ENCODE data around the gene SLC13A3. TPM values are rescaled to one million over a fixed set of nuclear protein-coding genes. Genes with fewer than 3 reads are reported as not detected.
A peak's percentile ranks its signal among the peaks of the same experiment; 100 is the strongest.

The SLC13A3 gene
- total and polyA plus RNA-seq, 3 donors from 2014 or later: 3.2 to 9.1 (median 4.1) TPM

DNA sequence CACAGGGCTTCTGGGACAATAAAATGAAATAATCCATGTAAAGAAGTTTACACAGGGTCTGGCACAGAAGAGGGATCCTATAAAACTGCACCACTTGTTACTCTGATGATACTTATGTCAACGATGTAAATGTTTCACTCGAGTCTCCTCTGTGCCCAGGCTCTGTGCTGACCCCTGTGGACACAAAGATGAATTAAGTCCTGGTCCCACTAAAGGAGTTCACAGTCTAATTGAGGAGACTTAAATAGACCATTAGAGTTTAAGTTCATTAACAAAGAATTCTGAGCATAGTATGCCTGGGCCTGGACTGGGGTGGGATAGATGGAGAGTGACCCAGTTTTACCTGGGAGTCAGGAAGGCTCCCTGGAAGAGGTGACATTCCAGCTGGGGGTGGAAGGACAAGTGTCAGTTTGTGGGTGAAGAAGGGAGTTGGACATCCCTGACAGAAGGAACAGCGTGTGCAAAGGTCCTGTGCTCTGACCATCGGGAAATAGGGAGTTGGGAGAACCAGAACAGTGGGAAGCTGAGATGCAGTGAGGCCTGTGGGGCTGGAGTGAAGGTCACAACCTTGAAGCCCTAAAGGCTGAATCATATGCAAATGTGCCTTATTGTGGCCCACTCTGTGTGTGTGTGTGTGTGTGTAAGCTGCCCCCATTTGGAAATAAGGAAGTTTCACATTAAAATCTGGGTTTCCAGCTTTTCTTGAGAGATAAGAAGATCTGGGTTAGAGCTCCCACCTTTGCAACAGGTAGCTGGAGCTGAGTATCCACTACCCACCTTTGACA lies 101.9 kb downstream of the SLC13A3 start:
- H3K27ac ChIP-seq: no peak overlapping the region
- no peaks in the 10 kb centered on the region for H3K36me3 ChIP-seq (ENCODE audit: low read depth, missing control alignments)
- DNase-seq: no peak
- intact Hi-C loops (cut with DNase I; ENCODE audit: low total_unique reads): no loop called here
- no peaks in the 10 kb centered on the region for H3K9me3 ChIP-seq
- no peak overlapping the region for H3K4me3 ChIP-seq
- no peaks in the 10 kb centered on the region for H3K27me3 ChIP-seq
- WGBS, 2 donors: 89 to 92% methylated on average over 4 of the region's 4 CpGs
- TF ChIP-seq, protein P1, sequence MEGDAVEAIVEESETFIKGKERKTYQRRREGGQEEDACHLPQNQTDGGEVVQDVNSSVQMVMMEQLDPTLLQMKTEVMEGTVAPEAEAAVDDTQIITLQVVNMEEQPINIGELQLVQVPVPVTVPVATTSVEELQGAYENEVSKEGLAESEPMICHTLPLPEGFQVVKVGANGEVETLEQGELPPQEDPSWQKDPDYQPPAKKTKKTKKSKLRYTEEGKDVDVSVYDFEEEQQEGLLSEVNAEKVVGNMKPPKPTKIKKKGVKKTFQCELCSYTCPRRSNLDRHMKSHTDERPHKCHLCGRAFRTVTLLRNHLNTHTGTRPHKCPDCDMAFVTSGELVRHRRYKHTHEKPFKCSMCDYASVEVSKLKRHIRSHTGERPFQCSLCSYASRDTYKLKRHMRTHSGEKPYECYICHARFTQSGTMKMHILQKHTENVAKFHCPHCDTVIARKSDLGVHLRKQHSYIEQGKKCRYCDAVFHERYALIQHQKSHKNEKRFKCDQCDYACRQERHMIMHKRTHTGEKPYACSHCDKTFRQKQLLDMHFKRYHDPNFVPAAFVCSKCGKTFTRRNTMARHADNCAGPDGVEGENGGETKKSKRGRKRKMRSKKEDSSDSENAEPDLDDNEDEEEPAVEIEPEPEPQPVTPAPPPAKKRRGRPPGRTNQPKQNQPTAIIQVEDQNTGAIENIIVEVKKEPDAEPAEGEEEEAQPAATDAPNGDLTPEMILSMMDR (IDR thresholded peaks at IDR 0.05): no peak
- TF ChIP-seq POLR2A (IDR thresholded peaks at IDR 0.05): no peak
- peaks cover 11% of the 10 kb centered on the region for H3K4me1 ChIP-seq

DNA sequence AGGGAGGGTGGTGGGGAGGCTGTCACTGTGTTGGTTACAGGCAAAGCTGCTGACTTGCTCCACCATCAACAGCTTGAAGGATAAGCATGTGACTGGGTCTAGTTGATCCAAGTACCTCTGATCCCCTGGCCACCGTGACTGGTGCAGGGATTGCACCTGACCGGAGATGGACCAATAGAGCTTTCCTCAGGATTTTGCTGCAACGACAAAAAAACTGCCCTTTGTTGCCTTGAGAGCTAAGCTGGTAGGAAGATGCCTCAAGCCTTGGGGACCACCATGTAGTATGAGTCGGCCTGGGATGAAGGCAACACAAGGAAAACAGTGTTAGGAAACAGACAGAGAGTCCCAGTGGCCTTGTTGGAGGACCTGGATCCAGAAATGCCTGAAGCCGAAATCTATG lies 102.6 kb downstream of the SLC13A3 start:
- peaks cover 11% of the 10 kb centered on the region for H3K4me1 ChIP-seq
- no peak overlapping the region for H3K4me3 ChIP-seq
- intact Hi-C loops (cut with DNase I; ENCODE audit: low total_unique reads): no loop called here
- no peaks in the 10 kb centered on the region for H3K9me3 ChIP-seq
- TF ChIP-seq, protein P1 (IDR thresholded peaks at IDR 0.05): no peak
- TF ChIP-seq POLR2A (IDR thresholded peaks at IDR 0.05): no peak
- DNase-seq: no peak
- WGBS, 2 donors: 88 to 95% methylated on average over 5 of the region's 5 CpGs
- H3K36me3 ChIP-seq (ENCODE audit: low read depth, missing control alignments): no peaks in the 10 kb centered on the region
- H3K27me3 ChIP-seq: no peaks in the 10 kb centered on the region
- no peak overlapping the region for H3K27ac ChIP-seq

DNA sequence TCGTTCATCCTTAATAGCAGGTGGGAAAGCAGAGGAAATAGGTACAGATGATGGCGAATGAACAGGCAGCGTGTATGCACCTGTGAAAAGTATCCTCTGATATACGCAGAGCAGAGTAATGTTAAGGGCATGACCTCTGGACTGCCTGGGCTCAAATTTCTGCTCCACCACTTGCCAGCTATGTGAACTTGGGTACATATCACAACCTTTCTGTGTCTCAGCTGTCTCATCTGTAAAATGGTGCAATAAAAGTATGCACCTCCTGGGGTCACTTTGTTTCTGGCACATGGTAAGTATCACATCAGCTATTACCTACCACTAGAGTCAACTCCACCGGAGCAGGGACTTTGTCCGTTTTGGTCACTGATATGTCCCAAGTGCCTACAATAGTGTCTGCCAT lies 103.3 kb downstream of the SLC13A3 start:
- peaks cover 11% of the 10 kb centered on the region for H3K4me1 ChIP-seq
- no peaks in the 10 kb centered on the region for H3K36me3 ChIP-seq (ENCODE audit: low read depth, missing control alignments)
- TF ChIP-seq POLR2A (IDR thresholded peaks at IDR 0.05): no peak
- TF ChIP-seq, protein P1 (IDR thresholded peaks at IDR 0.05): no peak
- no peak for DNase-seq
- H3K4me3 ChIP-seq: no peak overlapping the region
- H3K9me3 ChIP-seq: no peaks in the 10 kb centered on the region
- H3K27ac ChIP-seq: no peak overlapping the region
- no peaks in the 10 kb centered on the region for H3K27me3 ChIP-seq
- intact Hi-C loops (cut with DNase I; ENCODE audit: low total_unique reads): no loop called here
- WGBS, 2 donors: 82 to 87% methylated on average over 6 of the region's 6 CpGs

DNA sequence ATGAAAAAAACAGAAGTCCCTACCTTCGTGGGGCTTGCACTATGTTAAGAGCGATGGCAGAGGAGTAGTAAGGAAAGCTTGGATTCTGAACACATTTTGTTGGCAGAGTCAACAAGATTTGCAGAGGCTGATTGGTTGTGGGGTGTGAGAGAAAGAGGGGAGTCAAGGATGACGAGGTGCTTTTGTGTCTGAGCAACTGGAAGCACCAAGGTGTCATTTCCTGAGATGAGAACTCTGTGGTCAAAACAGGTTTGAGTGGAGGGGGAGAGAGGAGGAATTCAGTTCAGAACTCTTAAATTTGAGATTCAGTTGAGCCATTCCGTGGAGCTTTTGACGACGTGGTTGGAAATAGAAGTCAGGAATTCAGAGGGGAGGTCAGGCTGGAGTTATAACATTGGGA lies 104.3 kb downstream of the SLC13A3 start:
- no peak for DNase-seq
- no peak overlapping the region for H3K4me3 ChIP-seq
- WGBS, 2 donors: 29 to 30% methylated on average over 6 of the region's 6 CpGs
- no peak for TF ChIP-seq POLR2A (IDR thresholded peaks at IDR 0.05)
- TF ChIP-seq, protein P1 (IDR thresholded peaks at IDR 0.05): no peak
- H3K27ac ChIP-seq: no peak overlapping the region
- no peaks in the 10 kb centered on the region for H3K27me3 ChIP-seq
- intact Hi-C loops (cut with DNase I; ENCODE audit: low total_unique reads): no loop called here
- no peaks in the 10 kb centered on the region for H3K36me3 ChIP-seq (ENCODE audit: low read depth, missing control alignments)
- H3K4me1 ChIP-seq: peaks cover 11% of the 10 kb centered on the region
- no peaks in the 10 kb centered on the region for H3K9me3 ChIP-seq

DNA sequence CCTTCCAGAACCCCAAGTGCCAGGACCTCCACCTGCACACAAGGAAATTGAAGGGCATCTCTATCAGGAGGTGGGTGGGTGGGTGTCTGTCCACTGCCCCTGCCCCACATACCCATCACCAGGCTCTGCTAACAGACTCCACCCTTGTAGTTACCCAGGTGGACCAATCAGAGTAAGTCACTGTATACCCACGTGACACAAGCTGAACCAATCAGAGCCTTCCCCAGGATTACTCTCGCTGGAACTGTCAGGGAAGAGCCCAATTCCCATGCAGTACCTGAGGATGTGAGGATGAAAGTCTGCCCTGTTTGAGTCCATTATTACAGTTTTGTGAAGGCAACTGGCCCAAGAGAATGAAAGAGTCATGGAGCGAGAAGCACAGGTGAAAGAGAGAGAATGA lies 105.0 kb downstream of the SLC13A3 start:
- Histone ChIP-seq H3K4me1 (peaks cover 11% of the 10 kb centered on the region), H3K9me3 (no peaks in the 10 kb centered on the region), H3K4me3 (no peak overlapping the region), H3K36me3 (ENCODE audit: low read depth, missing control alignments) (no peaks in the 10 kb centered on the region), H3K27me3 (no peaks in the 10 kb centered on the region), H3K27ac (no peak overlapping the region)
- TF ChIP-seq POLR2A (IDR thresholded peaks at IDR 0.05): no peak
- TF ChIP-seq, protein P1 (IDR thresholded peaks at IDR 0.05): no peak
- intact Hi-C loops (cut with DNase I; ENCODE audit: low total_unique reads): no loop called here
- 65 to 66% methylated on average over 3 of the region's 3 CpGs for WGBS, 2 donors
- peak; percentile 65 for DNase-seq
